ENCODE measurements around the gene FOXN3.

GRCh38 chr14:89303456-89304435, 113.3 kb downstream of the FOXN3 start:
- TF ChIP-seq, protein P1, sequence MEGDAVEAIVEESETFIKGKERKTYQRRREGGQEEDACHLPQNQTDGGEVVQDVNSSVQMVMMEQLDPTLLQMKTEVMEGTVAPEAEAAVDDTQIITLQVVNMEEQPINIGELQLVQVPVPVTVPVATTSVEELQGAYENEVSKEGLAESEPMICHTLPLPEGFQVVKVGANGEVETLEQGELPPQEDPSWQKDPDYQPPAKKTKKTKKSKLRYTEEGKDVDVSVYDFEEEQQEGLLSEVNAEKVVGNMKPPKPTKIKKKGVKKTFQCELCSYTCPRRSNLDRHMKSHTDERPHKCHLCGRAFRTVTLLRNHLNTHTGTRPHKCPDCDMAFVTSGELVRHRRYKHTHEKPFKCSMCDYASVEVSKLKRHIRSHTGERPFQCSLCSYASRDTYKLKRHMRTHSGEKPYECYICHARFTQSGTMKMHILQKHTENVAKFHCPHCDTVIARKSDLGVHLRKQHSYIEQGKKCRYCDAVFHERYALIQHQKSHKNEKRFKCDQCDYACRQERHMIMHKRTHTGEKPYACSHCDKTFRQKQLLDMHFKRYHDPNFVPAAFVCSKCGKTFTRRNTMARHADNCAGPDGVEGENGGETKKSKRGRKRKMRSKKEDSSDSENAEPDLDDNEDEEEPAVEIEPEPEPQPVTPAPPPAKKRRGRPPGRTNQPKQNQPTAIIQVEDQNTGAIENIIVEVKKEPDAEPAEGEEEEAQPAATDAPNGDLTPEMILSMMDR (IDR thresholded peaks at IDR 0.05; ENCODE audit: low read depth, low read length) = no peak
- TF ChIP-seq POLR2A (IDR thresholded peaks at IDR 0.05; ENCODE audit: extremely low read depth, insufficient read length) (no peak), MAX (IDR thresholded peaks at IDR 0.05; ENCODE audit: low read depth, low read length) (peak; percentile 83)
